RPMI8226 (cell line): ENCODE measurements around the gene NELL1.

Experiments
- DNase-seq: peaks from one replicate; pipeline ENCODE4 v3.0.0-alpha.2; 2015

NELL1 gene

GRCh38 chr11:20881328-20882079 lies 212.1 kb downstream of the NELL1 start:
- DNase-seq = no peak

DNA sequence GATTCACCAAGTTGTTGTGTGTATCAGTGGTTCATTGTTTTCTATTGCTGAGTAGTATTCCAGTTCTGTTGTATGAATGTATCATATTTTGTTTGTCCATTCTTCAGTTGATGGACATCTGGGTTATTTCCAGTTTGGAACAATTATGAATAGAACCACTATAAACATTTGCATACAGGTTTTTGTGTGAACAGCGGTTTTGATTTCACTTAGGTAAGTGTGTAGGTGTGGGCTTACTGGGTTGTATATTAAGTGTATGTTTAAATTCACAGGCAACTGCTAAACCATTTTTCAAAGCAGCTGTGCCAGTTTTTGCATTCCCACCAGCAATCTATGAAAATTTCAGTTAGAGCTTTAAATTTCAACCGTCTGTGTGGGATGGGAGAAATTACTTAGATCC lies 217.8 kb downstream of the NELL1 start:
- DNase-seq = no peak

DNA sequence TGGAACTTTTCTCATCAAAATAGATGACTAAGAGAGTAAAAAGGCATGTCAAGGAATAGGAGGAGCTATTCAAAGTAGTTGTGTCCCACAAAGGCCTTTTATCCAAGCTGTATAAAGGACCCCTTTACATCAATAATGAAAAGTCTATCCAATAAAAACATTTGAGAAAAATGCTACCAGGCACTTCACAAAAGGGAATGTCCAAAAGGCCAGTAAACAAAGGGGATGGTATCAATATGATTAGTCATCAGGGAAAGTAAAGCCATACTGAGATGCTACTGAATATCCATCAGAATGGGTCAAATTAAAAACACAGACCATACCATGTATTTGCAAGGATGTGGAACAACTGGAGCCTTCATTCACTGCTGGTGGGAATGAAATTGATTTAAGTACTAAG lies 224.9 kb downstream of the NELL1 start:
- no peak for DNase-seq

DNA sequence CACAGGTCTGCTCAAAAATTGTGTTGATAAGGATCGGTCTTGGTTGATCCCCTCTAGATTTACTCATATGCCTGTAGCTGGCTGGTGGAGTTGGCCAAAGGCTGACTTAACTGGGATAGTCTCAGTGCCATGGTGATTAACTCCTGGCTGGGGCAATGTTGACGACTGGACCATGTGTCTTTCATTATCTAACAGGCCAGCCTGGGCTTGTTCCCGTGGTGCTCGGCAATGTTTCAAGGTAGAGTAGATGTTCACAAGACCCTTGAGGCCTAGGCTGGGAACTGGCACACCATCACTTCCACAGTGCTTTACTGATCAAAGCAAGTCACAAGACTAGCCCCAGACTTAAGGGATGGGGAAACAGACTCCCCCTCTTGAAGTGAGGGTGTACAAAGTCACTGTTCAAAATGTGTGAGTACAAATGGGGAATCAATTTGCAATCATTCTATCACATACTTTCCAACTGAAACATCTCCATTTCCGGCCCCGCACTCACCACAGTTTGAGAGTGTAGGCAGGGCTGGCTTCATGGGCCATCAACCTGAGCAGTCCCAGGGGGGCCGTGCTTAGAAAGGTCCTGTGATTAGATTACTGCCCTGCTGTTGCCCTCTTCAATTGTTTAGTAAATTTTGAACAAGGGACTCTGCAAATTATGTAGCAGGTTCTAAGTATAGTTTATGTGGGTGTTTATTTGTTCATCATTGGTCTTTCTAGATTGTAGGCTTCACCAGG lies 240.8 kb downstream of the NELL1 start:
- no peak for DNase-seq

- DNase-seq = no peak
Observed at GRCh38 chr11:20910733-20911132, 241.3 kb downstream of the NELL1 start.

GRCh38 chr11:20912065-20912821 lies 242.9 kb downstream of the NELL1 start:
- DNase-seq = no peak

DNA sequence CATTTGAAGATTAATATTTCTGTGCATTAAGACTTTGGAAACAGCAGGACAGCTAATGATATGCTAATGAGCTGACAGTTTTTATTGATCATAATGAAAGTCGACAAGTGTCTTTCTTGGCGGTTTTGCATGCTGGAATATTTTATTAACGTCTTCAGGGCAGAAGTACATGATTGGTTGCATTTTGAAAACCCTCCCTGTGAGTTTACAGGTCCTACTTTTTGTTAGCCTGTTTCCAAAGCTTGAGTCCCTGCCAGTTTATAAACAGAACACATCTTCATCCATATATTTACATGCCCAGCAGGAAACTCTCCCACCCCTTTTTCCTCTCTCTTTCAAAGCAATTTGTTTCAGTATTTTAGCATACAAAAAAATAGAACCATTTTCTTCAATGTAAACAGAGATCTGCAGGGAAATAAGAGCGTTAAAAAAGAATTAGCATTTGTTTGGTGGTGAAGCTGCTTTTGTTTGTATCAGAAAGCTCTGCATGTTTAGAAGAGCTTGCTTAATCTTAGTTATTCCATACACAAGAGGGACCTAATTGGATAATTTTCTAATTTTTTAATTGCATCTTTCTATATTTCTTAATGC lies 243.6 kb downstream of the NELL1 start:
- DNase-seq = no peak

DNA sequence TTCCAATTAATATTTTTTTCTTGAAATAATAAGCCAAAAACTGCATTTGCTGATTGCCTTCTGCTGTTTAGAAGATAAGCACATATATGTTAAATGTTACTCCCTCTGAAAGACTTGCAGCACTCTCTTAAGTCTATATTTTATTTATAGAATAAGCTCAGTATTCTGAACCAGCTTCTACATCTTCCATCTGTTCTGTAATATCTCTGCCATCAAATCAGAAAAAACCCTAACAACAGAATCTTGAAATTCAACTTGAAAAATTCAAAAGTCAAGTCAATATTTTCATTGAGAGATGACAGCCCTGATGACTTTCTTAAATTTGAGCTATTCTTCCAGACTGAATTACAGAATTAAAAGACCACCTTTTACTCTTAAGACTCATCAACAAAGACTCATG lies 247.9 kb downstream of the NELL1 start:
- no peak for DNase-seq

DNA sequence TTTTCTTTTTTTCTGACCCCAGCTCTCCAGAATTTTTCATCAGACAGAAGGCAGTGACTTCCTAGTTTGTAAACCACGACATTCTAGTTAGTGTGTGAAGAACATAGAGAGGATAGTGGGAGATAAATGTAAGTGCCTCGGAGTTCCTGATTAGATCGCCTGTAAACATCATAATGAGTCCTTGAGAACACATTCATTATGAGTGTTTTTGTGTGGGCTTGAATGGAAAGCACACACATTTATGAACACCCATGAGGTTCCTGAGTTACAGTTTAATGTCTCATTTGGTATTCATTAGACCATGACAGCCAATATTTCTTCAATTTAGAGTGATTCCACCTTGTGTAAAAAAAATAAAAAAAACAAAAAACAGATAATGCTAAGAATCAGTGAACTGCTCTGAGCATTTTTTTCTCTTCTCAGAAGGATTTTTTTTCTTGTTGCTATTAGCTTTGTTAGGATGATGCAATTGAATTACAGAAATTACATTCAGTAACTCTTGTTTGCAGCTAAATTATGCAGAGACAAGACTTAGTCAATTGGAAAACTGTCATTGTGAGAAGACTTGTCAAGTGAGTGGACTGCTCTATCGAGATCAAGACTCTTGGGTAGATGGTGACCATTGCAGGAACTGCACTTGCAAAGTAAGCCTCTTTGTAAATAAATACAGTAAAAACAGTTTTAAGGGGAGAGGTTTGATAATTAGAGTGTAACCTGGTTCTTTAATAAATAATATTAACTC lies 257.6 kb downstream of the NELL1 start:
- DNase-seq = no peak

- DNase-seq = no peak
Observed at GRCh38 chr11:20931029-20931428, 261.6 kb downstream of the NELL1 start.

GRCh38 chr11:20933086-20933485 lies 263.7 kb downstream of the NELL1 start:
- DNase-seq = no peak

DNA sequence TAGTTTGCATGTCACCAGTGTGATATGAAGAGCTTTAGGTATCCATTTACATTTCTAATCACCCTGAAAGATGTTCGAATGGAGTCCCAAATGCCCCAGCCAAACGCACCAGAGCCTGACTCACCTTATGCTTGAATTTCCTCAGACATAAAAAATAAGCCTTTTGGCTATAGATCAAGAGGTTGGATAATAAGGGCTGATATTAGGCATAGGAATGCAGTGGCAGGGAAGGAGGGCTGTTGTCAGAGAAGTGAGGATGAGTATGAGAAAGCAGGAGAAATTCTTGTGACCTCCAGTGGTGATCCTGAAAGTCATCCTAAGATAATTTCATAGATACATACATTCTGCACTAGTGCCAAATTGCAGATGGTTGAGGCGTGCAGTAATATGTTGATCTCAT lies 264.6 kb downstream of the NELL1 start:
- DNase-seq = no peak

DNA sequence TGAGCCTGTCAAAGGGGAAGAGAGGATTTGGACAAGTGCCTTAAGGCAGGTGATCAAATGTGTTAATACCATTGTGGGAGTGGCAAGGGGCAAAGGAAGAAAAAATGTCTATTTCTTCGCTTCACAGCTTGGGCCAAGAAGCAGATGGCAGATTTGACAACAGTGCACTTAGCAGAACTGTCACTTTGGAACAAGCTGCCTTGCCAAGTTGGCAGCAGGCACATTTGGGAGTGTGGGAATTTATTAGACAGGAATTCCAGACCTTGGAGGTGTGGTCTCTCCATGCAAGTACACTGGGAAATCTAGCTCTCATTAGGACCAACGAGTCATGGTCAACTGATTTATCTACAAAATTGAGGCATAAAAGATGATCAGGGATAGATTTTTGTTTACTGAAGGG lies 265.1 kb downstream of the NELL1 start:
- DNase-seq = no peak

GRCh38 chr11:20937826-20938225 lies 268.4 kb downstream of the NELL1 start:
- DNase-seq = no peak

DNA sequence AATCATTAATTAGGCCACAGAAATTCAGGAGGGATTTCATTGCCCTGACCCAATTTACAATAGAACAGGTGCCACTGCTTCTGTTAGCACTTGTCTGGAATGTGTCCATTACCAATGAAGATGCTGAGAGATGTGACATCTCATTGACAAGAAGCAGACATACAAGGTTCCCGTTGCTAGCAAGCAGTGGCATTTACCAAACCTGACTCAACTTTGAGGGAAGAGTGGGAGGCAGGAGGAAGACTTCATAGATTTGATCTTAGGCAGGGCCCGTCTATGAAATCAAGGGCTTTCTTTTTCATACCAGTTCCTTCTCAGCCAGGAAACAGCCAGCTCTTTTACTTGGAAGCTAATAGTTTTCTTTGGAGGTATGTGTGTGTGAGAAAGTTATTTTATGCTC lies 280.2 kb downstream of the NELL1 start:
- no peak for DNase-seq

DNA sequence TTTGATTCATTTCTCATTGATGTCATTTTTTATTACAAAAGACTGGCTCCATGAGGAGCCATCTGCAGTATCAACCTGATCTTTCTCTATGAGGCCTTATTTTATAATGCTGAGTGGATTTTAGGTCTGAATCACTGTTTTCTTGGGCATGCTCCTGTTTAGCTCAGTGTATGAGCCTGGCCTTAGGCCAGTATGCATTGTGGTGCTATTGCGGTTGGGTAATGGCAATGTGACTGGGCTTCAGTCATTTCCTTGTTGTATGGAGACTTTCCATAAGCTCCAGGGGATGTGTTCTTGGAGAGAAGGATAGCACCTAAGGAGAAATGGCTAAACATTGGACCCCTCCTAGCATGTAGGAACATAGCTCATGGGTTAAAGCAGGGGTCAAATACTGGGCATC lies 293.2 kb downstream of the NELL1 start:
- no peak for DNase-seq

GRCh38 chr11:20963596-20963995 lies 294.2 kb downstream of the NELL1 start:
- DNase-seq = no peak

DNA sequence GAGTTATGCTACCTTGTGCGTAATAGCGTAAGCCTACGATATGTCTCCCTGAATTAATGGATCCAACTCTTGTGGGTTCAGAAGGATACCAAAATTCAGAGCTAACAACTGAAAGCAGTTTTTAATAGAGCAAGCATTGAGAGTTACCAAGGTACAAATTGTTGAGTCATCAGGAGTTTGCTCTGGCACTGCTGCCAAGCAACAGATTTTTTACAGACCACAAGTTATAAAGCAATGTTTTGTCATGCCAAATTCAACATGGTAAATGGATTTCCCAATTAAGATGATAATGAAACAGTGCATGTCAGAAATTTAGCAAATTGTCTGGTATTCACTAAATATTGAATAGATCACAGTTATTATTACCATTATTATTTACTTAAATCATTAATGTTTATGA lies 295.6 kb downstream of the NELL1 start:
- no peak for DNase-seq

DNA sequence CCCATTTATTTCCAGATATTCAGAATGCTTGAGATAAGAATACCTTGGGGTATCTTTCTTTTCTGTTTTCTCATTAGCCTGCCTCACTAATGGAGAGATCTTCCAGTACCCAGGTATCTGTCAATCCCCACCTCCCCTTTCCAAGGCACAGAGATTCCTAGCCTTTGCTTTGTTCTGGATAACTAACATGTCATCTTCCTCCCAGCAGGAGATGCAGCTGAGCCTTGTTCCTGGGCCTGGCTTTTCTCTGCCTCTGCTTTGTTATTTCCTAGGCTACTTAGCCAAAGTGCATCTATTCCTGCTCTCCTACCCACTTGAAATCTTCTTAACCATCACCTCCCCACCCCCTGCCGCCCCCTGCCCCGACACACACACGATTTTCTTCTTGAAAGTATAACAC lies 297.1 kb downstream of the NELL1 start:
- DNase-seq = no peak

DNA sequence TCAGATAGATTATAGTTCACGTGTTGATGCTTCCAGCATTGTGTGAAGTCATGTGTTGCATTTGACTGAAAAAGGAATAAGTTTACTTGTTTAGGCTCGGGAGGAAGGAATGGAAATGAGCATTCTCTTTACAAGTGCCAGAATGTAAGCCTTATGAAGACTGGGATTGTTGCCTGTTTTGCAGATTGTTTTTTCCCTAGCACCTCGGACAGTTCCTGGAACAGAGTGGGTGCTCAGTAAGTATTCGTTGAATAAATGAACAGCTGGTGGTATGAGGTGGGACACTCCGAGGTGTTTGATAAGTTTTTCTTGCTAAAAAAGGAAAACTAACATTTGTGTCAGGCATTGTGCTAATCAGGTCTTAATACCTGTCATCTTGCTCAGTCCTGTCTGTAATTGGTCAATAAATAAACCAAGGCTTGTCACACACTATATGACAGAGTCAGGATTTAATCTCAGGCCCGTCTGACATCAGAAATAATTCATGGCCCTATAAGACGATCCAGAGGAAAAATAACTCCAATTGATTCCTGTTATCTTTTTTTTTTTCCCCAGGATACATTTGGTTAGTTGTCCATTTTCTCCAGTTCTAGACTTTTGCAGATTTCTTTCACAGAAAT lies 304.7 kb downstream of the NELL1 start:
- no peak for DNase-seq

- DNase-seq = no peak
Observed at GRCh38 chr11:20980736-20981135, 311.4 kb downstream of the NELL1 start.

GRCh38 chr11:20990447-20990846 lies 321.1 kb downstream of the NELL1 start:
- no peak for DNase-seq
